GM19468 (cell line): ENCODE measurements around the gene CTTN.
"Not testable (repeated sequence)": the region's sequence is repeated elsewhere in the genome, so short reads cannot be mapped to it uniquely, and the experiment has no call there.

Experiments used
- ATAC-seq: cut with Tn5 transposase; IDR thresholded peaks from one replicate; pipeline ENCODE4 v1.9.1; 2021; ENCODE audit warnings: mild to moderate bottlenecking, moderate library complexity, moderate number of reproducible peaks; ENCODE audit not compliant: unreplicated experiment; ENCODE audit errors: extremely low read depth

Gene CTTN

DNA sequence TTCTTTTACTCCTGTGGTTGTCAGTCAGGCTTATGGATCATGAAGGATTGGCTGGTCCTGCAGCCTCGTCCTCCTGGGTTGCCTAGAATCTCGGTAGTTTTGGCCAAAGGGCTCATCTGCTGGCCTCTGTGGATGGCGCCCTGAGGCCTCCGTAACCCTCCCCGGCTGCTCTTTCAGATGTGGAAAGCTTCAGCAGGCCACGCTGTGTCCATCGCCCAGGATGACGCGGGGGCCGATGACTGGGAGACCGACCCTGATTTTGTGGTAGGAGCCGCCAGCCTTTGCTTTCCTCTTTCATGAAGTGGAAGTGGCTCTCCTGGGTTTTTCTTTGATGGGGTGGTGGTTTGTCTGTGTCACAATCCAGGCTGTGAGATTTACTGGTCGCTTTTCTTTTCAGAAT lies 8.8 kb downstream of the CTTN start:
- no peak for ATAC-seq

DNA sequence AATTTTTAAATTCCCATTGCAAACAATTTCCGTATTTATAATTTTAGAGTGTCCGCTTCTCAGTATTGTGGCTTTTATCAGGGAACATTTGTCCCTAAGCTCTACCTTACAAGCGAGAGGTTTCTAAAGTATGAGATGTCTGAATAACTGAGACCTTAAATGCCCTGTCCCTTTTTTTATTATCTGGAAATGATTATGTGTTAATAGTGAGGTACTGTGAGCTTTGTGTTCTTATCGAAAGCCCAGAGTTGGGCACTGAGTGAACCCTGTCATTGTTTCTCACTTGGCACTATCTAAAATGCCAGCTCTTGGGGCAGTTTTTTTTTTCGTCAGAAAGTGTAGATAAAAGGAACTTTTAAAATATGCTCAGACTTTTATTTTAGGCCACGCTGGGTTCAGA lies 9.5 kb downstream of the CTTN start:
- ATAC-seq: no peak

DNA sequence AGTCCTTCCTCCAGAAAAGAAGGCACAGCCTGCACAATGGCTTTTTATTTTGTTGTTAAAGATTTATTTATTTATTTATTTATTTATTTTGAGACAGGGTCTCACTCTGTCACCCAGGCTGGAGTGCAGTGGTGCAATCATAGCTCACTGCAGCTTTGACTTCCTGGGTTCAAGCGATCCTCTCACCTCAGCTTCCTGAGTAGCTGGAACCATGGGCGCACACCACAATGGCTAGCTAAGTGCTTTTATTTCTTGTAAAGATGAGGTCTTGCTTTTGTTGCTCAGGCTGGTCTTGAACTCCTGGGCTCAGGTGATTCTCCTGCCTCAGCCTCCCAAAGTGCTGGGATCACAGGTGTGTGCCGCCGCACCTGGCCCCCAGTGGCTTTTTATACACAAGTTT lies 10.0 kb downstream of the CTTN start:
- not testable (repeated sequence) for ATAC-seq

DNA sequence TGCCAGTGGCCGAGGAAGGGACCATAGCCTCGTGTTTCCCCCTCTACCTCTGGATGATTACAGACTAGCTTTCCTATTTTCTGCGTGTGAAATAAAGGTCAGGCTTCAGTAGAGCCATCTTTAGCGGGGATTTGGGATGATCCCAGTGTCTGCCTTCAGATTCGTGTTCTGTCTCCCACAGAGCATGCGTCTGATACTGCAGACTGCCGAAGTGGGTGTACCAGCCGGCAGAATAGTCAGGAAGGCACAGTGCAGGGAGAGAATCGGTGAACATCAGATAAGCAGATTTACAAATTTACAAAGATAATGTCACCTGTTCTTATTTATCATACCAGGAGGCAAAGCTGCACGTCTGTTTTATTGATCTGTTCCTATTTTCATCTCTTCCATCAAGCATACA lies 11.1 kb downstream of the CTTN start:
- no peak for ATAC-seq

DNA sequence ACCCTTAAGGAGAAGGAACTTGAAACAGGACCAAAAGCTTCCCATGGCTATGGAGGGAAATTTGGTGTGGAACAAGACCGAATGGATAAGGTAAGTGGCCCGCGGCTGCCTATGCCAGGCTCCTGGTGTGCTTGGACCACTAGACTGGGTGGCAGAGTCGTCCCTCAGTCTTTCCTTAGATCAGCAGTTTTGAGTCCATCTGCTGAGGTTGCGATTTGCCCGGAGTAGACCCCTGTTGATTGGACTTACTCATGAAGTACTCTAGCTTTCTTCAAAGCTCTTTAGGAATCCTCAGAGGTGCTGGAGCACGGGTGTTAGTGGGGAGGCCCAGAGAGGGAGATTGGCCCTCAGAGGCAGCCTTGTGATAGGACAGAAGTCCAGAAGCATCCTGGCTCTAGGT lies 11.5 kb downstream of the CTTN start:
- no peak for ATAC-seq

DNA sequence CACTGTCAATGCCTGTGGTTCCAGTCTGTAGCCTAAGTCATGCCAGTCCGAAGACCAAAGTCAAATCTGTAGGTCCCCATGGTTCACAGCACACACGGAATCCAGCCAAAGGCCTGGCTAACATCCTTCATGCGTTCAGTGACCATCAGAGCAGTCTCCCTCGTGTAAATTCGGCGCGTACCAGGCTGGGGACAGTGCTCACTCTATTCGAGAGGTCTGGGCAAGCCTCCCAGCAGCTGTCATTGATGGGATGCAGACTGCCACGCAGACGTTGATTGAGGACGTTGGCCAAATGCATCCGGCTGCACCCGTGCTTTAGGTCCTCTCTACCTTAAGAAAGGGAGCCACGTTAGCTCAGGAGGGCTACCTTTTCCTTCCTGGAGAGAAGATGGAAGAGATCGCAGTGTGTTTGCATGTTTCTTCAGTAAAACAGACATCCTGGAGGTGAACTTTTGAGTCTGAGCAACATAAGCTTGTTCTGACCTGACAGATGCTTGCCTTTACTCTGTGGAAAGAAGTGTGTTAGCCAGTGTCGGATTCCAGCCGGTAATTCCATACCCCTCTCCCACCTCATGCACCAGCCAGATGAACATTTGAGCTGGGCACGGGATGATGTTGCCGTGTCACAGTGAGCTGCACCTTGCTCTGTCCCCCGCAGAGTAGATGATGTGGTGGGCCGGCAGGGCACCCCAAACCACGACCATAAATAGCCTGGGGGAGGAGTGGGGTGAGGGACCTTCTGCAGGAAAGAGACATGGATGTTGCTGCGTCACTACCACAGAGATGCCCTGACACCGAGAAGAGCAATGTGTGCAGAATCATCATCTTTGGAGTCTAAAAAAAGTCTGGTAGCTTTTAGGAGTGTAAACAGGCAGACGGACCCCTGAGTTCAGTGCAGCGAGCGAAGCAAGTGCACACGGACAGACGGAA lies 12.2 kb downstream of the CTTN start:
- ATAC-seq: no peak

DNA sequence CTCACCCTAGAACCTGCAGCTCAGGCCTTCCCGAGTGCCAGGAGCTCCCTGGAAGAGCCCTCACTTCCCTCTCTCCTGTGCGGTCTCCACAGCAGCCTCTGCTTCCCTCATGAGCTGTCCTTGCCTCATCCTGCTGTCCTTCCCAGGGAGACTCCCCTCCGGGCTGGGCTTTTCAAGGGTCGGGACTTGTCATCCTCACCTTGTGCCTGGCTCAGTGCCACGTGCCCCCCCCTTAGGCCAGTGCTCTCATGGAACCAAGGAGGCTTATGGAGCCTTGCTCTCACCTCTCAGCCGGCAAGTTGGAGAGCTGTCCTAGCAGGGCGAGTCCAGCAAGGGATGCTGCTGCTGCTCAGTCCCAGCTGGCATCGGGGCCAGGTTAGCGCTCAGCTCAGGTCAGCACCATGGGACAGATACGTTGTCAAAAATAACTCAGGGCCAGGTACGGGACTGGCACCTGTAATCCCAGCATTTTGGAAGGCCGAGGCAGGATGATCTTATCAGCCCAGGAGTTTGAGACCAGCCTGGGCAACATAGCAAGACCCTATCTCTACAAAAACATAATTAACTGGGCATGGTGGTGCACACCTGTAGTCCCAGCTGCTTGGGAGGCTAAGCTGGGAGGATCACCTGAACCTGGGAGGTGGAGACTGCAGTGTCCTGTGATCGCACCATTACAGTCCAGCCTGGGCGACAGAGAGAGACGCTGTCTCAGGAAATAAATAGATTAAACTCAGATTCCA lies 13.6 kb downstream of the CTTN start:
- no peak for ATAC-seq

DNA sequence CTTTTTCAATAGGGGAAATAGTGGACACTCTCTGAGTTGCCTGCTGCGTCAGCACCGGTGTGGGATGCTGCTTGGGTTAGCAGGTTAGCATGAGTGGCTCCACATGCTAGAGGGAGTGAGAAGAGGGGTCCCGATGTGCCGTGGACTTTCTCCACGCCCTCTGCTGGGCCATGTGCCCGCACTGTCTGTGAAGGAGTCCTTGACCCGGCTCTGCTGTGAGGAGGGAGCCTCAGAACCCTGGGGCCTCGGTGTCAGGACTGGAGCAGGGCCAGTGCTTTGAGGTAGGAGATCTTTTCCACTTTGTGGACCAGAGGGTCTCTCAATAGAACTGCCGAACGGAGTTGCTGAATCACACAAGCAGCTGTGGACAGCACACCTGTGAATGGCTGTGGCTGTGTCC lies 14.8 kb downstream of the CTTN start:
- no peak for ATAC-seq

DNA sequence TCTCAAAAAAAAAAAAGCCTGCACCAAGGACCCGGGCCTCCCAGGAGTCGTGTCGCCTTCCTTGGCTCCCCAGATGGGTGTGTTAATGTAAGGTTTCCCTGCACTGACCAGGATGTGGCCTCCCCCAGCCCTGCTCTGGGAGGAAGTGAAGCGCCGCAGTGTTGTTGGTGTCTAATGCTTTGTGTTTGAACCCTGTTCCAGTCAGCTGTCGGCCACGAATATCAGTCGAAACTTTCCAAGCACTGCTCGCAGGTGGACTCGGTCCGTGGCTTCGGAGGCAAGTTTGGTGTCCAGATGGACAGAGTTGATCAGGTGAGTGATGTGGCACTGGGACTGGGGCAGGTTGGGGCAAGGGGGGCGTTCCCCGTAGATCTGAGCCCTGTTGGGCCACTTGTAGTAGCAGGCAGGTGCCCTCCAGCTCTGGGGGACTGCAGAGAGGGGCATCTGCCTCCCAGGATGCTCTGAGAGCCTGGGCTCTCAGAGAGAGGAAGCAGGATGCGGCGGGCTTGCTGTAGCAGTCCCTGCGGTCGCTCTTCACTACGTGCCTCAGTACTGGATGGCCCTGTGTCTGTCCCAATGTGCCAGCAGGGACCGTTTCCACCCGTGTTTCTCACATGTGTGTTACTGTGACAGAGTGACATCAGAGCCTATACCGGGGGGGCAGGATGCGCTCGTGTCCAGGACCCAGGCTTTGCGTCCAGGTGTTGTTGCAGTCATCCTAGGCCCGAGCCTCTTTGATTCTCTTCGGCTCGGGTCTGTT lies 16.2 kb downstream of the CTTN start:
- ATAC-seq: no peak

DNA sequence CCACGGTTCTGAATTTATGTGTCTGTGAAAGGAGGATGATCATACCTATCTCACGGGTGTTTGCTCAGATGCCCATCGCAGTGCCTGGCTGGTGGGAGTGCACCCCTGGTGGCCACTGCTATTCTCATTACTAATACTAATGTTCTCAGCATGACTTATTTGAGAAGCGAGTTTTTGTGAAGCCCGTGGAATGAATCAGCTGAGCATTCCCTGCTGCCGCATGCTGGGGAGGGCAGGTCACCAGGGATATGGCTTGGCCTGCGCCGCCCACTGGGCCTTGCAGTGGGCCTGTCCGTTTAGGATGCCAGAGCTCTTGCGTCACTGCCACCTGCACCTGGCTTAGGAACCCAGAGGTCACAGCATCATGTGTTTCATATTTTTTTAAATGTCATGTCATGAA lies 16.9 kb downstream of the CTTN start:
- no peak for ATAC-seq

DNA sequence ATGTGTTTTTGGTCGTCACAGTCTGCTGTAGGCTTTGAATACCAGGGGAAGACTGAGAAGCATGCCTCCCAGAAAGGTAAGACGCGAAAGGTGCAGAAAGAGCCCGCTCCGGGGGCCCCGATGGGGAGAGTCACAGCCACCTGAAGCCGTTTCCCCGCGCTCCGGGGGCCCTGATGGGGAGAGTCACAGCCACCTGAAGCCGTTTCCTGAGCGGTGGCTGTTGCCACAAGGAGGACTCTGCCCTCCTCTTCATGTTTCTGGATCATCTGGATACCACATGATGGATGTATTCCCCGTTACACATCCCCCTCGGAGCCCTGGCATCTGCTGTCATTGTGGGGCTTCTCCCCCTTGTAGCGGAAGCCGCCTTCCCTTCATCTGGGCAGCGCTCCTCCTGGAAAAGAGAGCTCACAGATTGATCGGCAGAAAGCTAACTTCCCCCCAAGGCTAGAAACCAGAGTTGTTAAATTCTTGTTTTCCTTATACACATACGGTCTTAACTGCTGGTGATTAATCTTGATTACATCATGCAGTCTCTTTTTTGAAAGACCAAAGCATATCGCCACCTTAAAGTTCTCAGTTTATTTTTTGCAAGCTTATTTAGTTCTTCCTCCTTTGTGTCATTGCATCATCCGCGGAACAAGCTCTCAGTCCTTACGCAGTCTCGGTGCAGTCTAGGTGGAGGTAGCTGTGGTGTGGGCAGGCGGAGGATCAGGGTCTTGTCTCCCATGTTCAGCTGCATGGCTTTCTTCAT lies 17.5 kb downstream of the CTTN start:
- ATAC-seq: no peak

DNA sequence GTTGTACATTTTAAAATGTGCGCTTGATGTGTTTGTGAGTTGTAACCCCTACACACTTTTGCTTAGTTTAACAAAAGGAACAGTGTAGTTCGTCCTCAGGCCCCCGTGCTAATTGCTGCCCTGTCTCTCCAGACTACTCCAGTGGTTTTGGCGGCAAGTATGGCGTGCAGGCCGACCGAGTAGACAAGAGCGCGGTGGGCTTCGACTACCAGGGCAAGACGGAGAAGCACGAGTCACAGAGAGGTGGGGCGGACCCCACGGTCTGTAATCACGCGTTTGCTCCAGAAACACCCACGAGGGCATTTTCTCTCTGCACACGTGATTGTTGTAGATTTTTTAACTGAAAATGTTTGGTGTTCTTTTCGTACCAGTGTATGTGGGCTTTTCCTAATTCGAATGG lies 18.6 kb downstream of the CTTN start:
- ATAC-seq: no peak

DNA sequence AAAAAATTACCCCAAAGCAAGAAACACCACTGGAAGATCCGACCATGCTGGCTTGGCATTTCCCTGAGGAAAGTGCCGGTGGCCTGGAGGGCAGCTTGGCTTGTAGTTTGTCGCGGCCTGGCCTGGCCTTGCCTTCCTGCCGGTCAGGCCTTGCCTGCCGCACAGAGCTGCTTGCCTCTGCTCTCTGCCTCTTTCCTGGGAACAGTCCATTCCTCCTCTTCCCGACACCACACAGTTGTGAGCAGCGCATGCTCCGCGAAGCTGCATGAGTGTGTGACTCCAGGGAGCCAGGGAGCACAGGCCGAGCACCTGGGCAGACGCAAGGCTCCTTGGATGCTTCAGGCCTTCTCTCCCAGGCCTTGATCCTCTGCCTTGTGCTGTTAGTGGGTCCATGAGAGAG lies 19.8 kb downstream of the CTTN start:
- no peak for ATAC-seq

DNA sequence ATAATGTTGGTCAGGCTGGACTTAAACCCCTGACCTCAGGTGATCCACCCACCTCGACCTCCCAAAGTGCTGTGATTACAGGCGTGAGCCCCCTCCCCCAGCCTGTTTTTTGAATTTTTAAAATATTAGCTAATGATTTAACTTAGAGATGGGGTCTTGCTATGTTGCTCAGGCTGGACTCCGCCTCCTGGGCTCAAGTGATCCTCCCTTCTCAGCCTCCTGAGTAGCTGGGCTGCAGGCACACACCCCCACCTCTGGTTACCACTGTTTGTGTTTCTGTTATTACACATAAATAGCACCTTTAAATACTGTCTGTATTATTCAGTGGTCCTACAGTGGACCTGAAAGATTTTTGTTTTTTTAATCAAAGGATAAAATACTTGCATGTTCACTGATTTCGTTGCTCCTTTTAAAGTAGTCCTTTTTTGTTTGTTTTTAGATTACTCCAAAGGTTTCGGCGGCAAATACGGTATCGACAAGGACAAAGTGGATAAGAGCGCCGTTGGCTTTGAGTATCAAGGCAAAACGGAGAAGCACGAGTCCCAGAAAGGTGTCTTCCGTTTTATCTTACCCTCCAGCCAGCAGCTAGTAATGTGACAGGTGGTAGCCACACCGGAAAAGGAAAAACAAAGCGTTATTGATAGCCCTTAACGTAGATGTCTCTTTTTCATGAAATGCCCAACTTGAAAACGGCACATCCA lies 21.1 kb downstream of the CTTN start:
- no peak for ATAC-seq

DNA sequence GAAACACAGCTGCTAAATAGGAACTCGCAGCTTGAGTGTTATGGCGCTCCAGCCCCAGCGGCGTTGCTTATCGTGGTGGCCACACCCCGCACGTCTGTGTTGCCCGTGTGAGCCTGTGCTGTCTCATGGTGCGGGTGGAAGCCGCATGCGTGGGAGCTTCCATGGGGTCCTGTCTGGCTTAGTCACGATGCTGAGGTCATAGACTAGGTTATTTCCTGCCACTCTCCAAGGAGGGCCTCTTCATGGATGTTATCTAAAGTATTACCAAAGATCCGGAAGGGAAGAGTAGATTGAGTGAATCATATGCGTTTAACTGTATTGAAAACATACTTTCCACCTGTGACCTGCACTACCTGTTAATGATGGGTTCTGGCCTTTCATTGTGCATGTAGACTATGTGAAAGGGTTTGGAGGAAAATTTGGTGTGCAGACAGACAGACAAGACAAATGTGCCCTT lies 21.7 kb downstream of the CTTN start:
- no peak for ATAC-seq

DNA sequence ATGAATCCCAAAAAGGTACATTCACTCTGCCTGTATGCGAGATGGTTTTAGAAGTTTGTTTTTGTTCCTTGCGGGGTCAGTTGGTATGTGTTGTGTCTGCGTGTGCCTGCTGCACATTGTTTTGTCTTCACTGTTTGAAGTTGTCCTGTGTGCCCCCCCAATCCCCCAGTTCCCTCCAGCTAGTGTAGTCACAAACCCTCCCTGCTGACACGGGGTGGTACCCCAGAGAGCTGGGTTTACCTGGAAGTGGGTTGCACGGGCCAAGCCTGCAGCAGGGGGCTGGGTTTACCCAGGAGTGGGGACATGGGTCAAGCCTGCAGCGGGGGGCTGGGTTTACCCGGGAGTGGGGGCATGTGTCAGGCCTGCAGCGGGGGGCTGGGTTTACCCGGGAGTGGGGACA lies 22.2 kb downstream of the CTTN start:
- no peak for ATAC-seq

DNA sequence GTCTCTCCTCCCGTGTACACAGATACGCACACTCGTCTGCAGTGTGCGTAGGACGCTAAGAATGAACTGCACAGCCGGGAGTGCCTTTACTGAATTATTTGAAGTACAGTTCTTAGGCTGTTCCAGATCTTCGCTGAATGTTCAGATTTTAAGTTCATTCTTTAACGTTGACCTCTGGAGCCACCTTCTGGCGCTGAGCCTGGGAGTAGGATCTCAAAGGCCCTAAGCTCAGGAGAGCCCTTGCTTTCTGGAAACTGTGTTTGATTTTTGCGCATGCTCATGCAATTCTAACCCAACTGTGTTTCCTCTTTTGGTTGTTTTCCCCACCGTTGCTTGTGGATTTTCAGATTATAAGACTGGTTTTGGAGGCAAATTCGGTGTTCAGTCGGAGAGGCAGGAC lies 22.8 kb downstream of the CTTN start:
- ATAC-seq: no peak

DNA sequence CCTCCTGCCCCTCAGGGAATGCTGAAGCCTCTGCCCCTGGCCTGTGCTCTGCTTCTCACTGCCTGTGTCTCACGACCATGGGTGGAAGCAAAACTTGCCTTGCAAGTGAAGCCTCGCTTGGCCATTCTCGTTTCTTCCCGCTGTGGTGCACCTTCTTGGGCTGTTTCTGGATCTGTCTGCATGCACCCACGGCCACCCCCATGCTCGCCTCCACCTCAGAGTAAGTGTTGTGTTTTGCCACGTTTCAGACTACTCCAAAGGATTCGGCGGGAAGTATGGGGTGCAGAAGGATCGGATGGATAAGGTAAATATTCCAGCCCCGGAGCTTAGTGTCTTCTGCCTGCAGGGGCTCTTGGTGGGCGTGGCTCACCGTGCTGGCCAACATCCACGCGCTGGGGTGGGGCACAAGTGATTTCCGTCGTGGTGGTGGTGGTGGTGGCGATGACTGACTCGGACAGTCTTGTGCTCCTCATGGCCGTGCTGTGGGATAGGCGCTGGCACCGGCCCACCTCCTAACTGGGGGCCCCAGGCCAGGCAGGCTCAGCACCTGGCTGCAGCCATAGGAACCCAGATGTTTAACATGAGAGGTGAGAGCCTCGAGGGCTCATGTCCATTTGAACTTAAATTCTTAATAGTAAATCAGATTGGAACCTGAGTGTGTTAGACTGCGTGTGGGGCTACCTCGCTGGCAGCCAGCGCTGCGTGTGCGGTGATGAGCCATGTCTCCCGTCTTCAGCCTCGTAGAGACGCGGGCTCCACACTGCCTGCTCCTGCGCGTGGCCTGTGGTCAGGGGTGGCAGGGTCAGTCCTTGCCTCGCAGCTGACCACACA lies 24.6 kb downstream of the CTTN start:
- no peak for ATAC-seq
